ENCODE results near the gene EME2.

- TF ChIP-seq CTCF (IDR thresholded peaks at IDR 0.05; ENCODE audit: borderline replicate concordance, extremely low read depth, low read length, poor library complexity, severe bottlenecking) (no peak), EZH2 (IDR thresholded peaks at IDR 0.05; ENCODE audit: borderline replicate concordance, low read depth, low read length, severe bottlenecking) (no peak)
These were observed 41.5 kb upstream of the EME2 start for GRCh38 chr16:1731073-1731472.
